Activated B cell treated with CpG ODN at 0.5 μM for 24 hours (primary cell): ENCODE results near the gene LETM1. TPM values are rescaled to one million over a fixed set of nuclear protein-coding genes. Genes with fewer than 3 reads are reported as not detected.
"Not testable (repeated sequence)": the region's sequence is repeated elsewhere in the genome, so short reads cannot be mapped to it uniquely, and the experiment has no call there.

Source experiments
- ATAC-seq: fragments of 200-7000 bp; cut with Tn5 transposase; one replicate; pipeline ENCODE4 v1.10.0; 2021; ENCODE audit warnings: low read depth, mild to moderate bottlenecking, moderate library complexity
- CTCF ChIA-PET: fragments of 350-600 bp; sonication (Branson Sonifier 250); formaldehyde crosslinking; loops from one replicate; lab custom pipeline; 2021; ENCODE audit warnings: antibody characterized with exemption; lab: Charles Lee
- POLR2A ChIA-PET: fragments of 350-600 bp; sonication (Branson Sonifier 250); formaldehyde crosslinking; loops from one replicate; lab custom pipeline; 2021; ENCODE audit warnings: antibody characterized with exemption; lab: Charles Lee
- DNase-seq: peaks from one replicate; pipeline ENCODE4 v3.0.0; 2022
- H3K27ac Mint-ChIP-seq: one replicate; pipeline ENCODE4 v1.8.0; 2020; ENCODE audit warnings: mixed read lengths
- H3K27me3 Mint-ChIP-seq: one replicate; pipeline ENCODE4 v1.8.0; 2021; ENCODE audit warnings: mixed read lengths
- H3K36me3 Mint-ChIP-seq: one replicate; pipeline ENCODE4 v1.8.0; 2021; ENCODE audit warnings: low read depth, mixed read lengths
- H3K4me1 Mint-ChIP-seq: one replicate; pipeline ENCODE4 v1.8.0; 2021; ENCODE audit warnings: mixed read lengths
- H3K4me3 Mint-ChIP-seq: one replicate; pipeline ENCODE4 v1.8.0; 2020; ENCODE audit warnings: mild to moderate bottlenecking, mixed read lengths
- H3K9me3 Mint-ChIP-seq: one replicate; pipeline ENCODE4 v1.8.0; 2020; ENCODE audit warnings: mixed read lengths
- CTCF ChIP-seq: fragments of 200-600 bp; IDR thresholded peaks from one replicate; pipeline ENCODE4 v1.8.0; 2022; ENCODE audit warnings: antibody characterized with exemption, mild to moderate bottlenecking
- intact Hi-C: fragments of 100-400 bp; cut with micrococcal nuclease; formaldehyde crosslinking; loops from one replicate; pipeline ENCODE4 v1.15.1; 2024
- total RNA-seq: library from RNA; stranded (reverse); gene quantifications from 2 replicates; pipeline ENCODE4 v1.2.3, GENCODE V29; 2022

LETM1 gene
- total RNA-seq, 1 donor from 2014 or later, result 60.3 TPM

GRCh38 chr4:1836650-1837049 is 19.3 kb downstream of the LETM1 start:
- ChIA-PET CTCF (no interaction called here), POLR2A (no interaction called here)
- Mint-ChIP-seq H3K27me3 (no peaks in the 10 kb centered on the region), H3K36me3 (peaks cover 72% of the 10 kb centered on the region), H3K4me3 (no peak overlapping the region), H3K4me1 (peaks cover 27% of the 10 kb centered on the region), H3K27ac (no peak overlapping the region), H3K9me3 (no peaks in the 10 kb centered on the region)
- DNase-seq (no peak), ATAC-seq (no peak)
- no peak for TF ChIP-seq CTCF
- intact Hi-C loops, result no loop called here

GRCh38 chr4:1835836-1836235 is 20.1 kb downstream of the LETM1 start:
- H3K9me3 Mint-ChIP-seq, DNase-seq, CTCF ChIA-PET, POLR2A ChIA-PET, H3K4me3 Mint-ChIP-seq, intact Hi-C loops, H3K27ac Mint-ChIP-seq, ATAC-seq, H3K27me3 Mint-ChIP-seq: not testable (repeated sequence)
- H3K4me1 Mint-ChIP-seq, result peaks cover 30% of the 10 kb centered on the region
- peaks cover 72% of the 10 kb centered on the region for H3K36me3 Mint-ChIP-seq

GRCh38 chr4:1834047-1834775 is 21.7 kb downstream of the LETM1 start:
- ChIA-PET POLR2A (interaction anchor here (0.9 to 1.9 kb wide), 5 partner anchors 9 to 122 kb away, joined by 3 to 6 read pairs (median 4); partner anchors contain the start of genes NSD2 and SLBP), CTCF (interaction anchor here (0.7 to 1.4 kb wide), 3 partner anchors 66 to 141 kb away, joined by 3 to 4 read pairs (median 3); no protein-coding TSS in a partner anchor)
- peak overlapping the region; percentile 92 for H3K27ac Mint-ChIP-seq
- ATAC-seq (peak; percentile 90), DNase-seq (peak; percentile 54)
- peaks cover 34% of the 10 kb centered on the region for H3K4me1 Mint-ChIP-seq
- peaks cover 71% of the 10 kb centered on the region for H3K36me3 Mint-ChIP-seq
- no peak for TF ChIP-seq CTCF
- H3K4me3 Mint-ChIP-seq, result peak overlapping the region; percentile 63
- intact Hi-C loops, result loop anchor here (1.0 kb wide), 3 partner anchors 22 to 65 kb away; partner anchors contain the start of gene LETM1
- H3K9me3 Mint-ChIP-seq, result no peaks in the 10 kb centered on the region
- no peaks in the 10 kb centered on the region for H3K27me3 Mint-ChIP-seq

GRCh38 chr4:1833307-1834046 is 22.5 kb downstream of the LETM1 start:
- ChIA-PET POLR2A (interaction anchor here (0.9 to 1.9 kb wide), 5 partner anchors 9 to 121 kb away, joined by 3 to 6 read pairs (median 4); partner anchors contain the start of genes NSD2 and SLBP), CTCF (interaction anchor here (0.7 to 1.4 kb wide), 2 partner anchors 85 to 140 kb away, joined by 3 to 4 read pairs; no protein-coding TSS in a partner anchor)
- H3K27ac Mint-ChIP-seq, result peak overlapping the region; percentile 92
- no peaks in the 10 kb centered on the region for H3K9me3 Mint-ChIP-seq
- peaks cover 65% of the 10 kb centered on the region for H3K36me3 Mint-ChIP-seq
- H3K4me1 Mint-ChIP-seq, result peaks cover 34% of the 10 kb centered on the region
- peak overlapping the region; percentile 63 for H3K4me3 Mint-ChIP-seq
- H3K27me3 Mint-ChIP-seq, result no peaks in the 10 kb centered on the region
- TF ChIP-seq CTCF, result no peak
- peak; percentile 6 for ATAC-seq
- DNase-seq, result no peak
- intact Hi-C loops, result loop anchor here (1.0 kb wide), 3 partner anchors 23 to 66 kb away; partner anchors contain the start of gene LETM1

- TF ChIP-seq CTCF, result no peak
- DNase-seq (no peak), ATAC-seq (no peak)
- H3K36me3 Mint-ChIP-seq, result peaks cover 61% of the 10 kb centered on the region
- H3K4me3 Mint-ChIP-seq, result no peak overlapping the region
- no peaks in the 10 kb centered on the region for H3K9me3 Mint-ChIP-seq
- no peaks in the 10 kb centered on the region for H3K27me3 Mint-ChIP-seq
- H3K27ac Mint-ChIP-seq, result no peak overlapping the region
- ChIA-PET CTCF (interaction anchor here (1.4 kb wide), 1 partner anchor 139 kb away, joined by 4 read pairs; no protein-coding TSS in a partner anchor), POLR2A (no interaction called here)
- intact Hi-C loops, result no loop called here
- H3K4me1 Mint-ChIP-seq, result peaks cover 34% of the 10 kb centered on the region
Measured at GRCh38 chr4:1832690-1833089, 23.3 kb downstream of the LETM1 start.
